Thyroid gland (tissue), 4 donors: ENCODE measurements around the gene IMPA2.

Source experiments
- POLR2A ChIP-seq, 2 donors: fragments of 450-650 bp; IDR thresholded peaks; one replicate each; pipeline ENCODE4 v1.6.1; 2017; ENCODE audit warnings: antibody characterized with exemption in 2 of 2, mild to moderate bottlenecking in 2 of 2, moderate library complexity in 1 of 2
- TF ChIP-seq, protein P1 (sequence below), 6 experiments: fragments of 200-600 bp in 3 of 6; fragments of 450-650 bp in 3 of 6; sonication (generic) in 3 of 6; IDR thresholded peaks; one replicate each; pipeline ENCODE4 v1.5.1; 2016 to 2019; ENCODE audit warnings: antibody characterized with exemption in 6 of 6, mild to moderate bottlenecking in 2 of 6, inconsistent platforms in 1 of 6, moderate library complexity in 1 of 6

DNA sequence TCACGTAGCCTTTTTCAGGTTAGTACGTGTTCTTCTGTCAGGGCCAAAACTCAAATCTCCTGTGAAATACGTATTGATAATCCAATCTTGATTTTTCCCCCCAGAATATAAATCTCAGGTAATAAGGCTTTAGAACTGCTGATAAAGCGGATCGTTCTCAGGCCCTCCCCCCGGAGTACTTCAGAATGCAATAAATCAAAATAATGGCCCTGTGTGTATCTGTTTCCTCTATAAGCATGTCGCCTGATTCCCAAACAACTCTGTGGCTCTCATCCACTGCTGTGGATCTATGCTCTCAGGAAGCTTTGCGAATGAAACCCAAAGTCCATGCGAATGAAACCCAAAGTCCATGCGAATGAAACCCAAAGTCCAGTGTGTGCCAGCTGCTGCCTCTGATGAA, 49.4 kb downstream of the IMPA2 start:
- TF ChIP-seq, protein P1, sequence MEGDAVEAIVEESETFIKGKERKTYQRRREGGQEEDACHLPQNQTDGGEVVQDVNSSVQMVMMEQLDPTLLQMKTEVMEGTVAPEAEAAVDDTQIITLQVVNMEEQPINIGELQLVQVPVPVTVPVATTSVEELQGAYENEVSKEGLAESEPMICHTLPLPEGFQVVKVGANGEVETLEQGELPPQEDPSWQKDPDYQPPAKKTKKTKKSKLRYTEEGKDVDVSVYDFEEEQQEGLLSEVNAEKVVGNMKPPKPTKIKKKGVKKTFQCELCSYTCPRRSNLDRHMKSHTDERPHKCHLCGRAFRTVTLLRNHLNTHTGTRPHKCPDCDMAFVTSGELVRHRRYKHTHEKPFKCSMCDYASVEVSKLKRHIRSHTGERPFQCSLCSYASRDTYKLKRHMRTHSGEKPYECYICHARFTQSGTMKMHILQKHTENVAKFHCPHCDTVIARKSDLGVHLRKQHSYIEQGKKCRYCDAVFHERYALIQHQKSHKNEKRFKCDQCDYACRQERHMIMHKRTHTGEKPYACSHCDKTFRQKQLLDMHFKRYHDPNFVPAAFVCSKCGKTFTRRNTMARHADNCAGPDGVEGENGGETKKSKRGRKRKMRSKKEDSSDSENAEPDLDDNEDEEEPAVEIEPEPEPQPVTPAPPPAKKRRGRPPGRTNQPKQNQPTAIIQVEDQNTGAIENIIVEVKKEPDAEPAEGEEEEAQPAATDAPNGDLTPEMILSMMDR (IDR thresholded peaks at IDR 0.05), result no peak
- no peak for TF ChIP-seq POLR2A (IDR thresholded peaks at IDR 0.05)
